GM21360 (cell line): Measurements from ENCODE around the gene NSUN6.
"Not testable (repeated sequence)": the region's sequence is repeated elsewhere in the genome, so short reads cannot be mapped to it uniquely, and the experiment has no call there.

Source experiments
- ATAC-seq: cut with Tn5 transposase; IDR thresholded peaks from one replicate; pipeline ENCODE4 v1.9.1; 2021; ENCODE audit warnings: mild to moderate bottlenecking, moderate library complexity; ENCODE audit not compliant: unreplicated experiment

The NSUN6 gene

DNA sequence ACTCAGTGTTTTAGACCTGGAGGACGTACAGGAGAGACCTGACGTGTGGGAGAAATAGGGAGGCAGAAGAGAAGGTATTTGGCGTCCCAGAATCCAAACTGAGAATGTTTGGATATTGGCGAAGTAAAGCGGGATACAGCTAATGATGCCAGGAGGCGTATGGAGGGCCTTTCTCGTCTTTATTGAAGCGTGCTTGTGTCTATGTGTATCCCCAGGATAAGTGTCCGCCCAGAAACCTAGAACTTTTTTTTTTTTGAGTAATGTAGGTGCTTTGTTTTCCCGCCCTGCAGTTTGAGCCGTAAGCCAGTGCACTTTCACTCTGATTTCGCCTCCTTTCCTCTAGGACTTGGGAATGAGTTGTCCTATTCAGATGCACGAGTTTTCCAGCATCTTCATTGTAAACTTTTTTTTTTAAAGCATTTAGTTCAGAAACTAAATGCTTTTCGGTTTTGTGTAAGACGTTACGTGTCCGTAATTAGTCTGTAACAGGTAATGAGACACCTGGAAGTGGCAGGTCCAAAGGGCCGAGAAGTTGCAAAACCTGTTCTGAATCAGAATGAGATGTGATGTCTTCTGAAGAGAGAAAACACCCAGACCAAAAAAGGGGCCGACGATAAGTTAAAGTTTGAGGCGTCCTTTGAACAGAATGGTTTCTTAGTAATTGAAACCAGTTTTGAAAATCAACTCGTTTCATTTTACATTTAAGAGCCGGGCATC, 8.6 kb upstream of the NSUN6 start:
- ATAC-seq = peak; percentile 21

- ATAC-seq = peak; percentile 87
Measured at GRCh38 chr10:18659125-18659818, 7.9 kb upstream of the NSUN6 start, which contains the start of gene ARL5B. ARL5B (plus strand) TSS chr10:18659431; CDS start chr10:18659638, 207 bp downstream.

DNA sequence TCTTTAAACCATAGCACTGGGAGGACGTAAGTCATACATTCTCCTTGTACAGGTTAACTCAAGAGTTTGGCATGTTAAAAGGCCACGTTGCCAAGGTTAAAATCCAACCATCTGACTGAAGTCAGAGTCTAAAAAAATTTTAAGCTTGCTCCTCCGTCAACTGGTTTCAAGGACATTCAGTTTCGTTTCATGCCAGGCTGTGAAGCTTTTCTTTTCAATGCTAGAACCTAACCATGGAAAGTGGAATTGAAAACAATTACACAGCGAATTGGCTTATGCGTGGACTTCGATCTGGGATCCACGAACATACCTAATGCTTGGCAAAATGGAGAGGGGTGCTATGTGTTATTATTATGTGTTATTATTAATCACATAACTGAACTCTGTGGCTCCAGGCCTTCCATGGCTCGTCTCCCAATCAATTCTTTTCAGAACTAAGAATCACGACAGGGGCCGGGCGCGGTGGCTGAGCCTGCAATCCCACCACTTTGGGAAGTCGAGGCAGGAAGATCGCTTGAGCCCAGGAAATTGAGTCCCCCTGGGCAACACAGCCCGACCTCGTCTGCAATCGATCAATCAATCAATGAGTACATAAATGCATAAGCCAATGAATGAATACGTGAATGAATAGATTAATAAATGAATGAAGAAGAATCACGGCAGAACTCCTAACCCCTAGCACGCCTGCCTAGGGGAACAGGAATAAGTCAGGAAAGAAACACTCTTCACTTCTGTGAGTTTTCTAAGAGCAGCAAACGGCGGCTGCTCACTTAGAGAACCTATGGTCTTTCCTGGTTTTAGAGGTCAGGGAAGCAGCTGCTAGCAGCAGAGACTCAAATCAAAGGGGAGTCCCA, 7.1 kb upstream of the NSUN6 start:
- ATAC-seq = peak; percentile 1

DNA sequence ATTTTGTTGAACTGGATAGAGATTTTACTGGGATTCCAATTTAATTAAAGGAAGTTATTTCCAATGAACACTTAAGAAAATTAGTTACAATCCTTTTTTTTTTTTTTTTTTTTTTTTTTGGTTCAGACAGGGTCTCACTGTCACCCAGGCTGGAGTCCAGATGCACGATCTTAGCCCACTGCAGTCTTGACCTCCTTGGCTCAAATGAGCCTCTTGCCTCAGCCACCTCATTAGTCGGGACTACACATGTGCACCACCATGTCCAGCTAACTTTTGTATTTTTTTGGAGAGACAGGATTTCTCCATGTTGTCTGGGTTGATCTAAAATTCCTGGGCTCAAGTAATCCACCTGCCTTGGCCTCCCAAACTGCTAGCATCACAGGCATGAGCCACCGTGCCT, 5.3 kb upstream of the NSUN6 start:
- no peak for ATAC-seq

- ATAC-seq = no peak
Measured at GRCh38 chr10:18653112-18653511, 1.7 kb upstream of the NSUN6 start.

DNA sequence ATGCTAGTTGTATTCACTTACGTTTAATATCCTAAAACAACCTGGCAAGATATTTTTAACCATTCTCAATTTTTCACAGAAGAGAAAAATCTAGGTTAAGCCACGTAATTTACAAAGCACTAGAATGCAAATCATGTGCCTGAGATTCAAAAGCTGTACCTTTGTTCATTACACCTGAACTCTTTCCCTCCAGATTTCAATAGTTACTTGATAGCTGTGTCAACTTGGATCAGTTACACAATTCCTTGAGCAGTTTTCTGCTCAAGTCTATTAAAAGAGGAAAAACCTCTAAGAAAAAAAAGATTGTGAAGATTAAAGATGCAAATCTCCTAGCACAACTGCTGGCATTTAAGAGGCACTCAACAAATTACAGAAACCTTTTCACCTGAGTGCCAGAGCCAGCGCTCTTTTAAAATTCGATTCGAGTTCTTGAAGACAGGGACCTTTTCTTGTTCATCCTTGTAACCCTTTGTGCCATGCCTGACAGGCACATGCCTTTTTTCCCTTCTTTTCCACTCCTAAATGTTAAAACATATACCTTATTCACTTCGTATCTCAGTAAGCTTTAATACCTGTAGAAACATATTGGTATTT, 886 bp downstream of the NSUN6 start:
- ATAC-seq = no peak

- no peak for ATAC-seq
Measured at GRCh38 chr10:18649364-18649959, 1.9 kb downstream of the NSUN6 start.

DNA sequence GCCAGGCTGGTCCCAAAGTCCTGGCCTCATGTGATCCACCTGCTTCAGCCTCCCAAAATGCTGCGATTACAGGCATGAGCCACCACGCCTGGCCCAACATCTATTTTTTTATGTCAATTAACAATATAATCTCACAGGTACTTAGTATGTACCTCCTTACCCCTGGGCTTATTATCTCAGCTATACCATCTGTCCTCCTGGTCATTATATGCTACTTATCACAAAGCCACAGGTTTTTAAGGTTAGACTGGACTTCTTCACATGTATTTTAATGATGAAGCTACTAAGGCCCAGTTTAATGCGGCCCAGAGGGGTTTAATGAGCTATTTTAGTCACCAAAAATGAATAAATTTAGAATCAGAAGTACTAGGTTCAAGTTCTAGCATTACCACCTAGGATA, 3.4 kb downstream of the NSUN6 start:
- ATAC-seq = no peak

DNA sequence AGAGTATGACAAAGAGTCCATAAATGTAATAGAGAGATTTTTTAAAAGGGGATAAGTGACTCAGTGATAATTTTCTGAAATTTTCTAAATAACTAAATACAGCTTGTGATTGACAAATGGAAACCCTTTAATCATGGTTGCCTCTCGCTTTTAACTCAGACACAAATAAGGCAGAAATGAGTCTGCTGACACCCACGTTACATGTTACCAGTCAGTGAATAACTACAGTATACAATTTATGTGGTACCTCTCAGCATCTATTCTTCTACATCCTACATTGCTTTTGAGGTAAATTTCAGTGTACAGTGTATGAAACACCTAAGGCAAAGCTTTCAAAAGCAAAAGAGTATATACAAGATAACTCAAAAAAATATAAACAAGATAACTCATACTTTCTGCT, 4.2 kb downstream of the NSUN6 start:
- ATAC-seq = no peak

DNA sequence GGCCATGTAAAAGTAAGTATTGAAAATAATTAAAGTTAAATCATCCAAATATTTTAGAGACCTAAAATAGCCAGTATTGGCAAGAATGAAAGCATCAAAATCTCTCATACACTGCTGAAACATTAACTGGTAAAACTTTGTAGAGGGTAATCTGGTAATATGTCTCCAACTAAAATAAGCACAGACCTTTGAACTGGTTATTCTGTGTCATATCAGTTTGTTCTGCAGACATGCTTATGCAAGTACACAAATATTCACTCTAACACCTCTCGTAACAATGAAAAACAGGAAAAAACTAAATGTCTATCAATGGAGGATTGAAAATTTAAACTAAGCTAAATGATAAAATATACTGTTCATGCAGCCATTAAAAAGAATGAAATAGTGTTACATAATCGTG, 11.7 kb downstream of the NSUN6 start:
- ATAC-seq = not testable (repeated sequence)

DNA sequence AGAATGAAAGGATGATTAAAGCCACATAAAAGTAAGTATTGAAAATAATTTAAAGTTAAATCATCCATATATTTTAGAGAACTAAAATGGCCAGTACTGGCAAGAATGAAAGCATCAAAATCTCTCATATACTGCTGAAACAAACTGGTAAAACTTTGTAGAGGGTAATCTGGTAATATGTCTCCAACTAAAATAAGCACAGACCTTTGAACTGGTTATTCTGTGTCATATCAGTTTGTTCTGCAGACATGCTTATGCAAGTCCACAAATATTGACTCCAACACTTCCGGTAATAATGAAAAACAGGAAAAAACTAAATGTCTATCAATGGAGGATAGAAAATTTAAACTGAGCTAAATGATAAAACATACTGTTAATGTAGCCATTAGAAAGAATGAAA, 14.0 kb downstream of the NSUN6 start:
- ATAC-seq = not testable (repeated sequence)

DNA sequence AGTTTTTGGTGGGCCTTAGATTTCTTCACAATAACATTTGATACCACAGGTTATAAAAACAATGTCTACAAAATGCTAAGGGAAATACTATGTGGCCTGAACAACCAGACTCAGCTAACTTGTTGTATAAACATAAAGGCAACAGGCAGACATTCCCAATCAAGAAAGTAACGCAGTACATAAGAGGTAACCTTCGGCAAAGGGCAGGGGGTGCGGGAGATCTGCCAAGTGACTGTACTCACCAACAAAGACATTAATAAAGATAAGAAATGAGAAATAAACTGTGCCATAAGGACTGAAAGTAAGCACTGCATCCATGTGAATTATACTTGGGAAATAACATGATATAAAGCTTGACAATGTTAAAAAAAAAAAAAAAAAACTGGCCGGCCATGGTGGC, 15.4 kb downstream of the NSUN6 start:
- ATAC-seq = no peak

DNA sequence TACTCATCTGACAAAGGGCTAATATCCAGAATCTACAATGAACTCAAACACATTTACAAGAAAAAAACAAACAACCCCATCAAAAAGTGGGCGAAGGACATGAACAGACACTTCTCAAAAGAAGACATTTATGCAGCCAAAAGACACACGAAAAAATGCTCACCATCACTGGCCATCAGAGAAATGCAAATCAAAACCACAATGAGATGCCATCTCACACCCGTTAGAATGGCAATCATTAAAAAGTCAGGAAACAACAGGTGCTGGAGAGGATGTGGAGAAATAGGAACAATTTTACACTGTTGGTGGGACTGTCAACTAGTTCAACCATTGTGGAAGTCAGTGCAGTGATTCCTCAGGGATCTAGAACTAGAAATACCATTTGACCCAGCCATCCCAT, 18.9 kb downstream of the NSUN6 start:
- not testable (repeated sequence) for ATAC-seq

DNA sequence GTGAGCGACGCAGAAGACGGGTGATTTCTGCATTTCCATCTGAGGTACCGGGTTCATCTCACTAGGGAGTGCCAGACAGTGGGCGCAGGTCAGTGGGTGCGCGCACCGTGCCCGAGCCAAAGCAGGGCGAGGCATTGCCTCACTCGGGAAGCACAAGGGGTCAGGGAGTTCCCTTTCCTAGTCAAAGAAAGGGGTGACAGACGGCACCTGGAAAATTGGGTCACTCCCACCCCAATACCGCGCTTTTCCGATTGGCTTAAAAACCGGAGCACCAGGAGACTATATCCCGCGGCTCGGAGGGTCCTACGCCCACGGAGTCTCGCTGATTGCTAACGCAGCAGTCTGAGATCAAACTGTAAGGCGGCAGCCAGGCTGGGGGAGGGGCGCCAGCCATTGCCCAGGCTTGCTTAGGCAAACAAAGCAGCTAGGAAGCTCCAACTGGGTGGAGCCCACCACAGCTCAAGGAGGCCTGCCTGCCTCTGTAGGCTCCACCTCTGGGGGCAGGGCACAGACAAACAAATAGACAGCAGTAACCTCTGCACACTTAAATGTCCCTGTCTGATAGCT, 23.9 kb downstream of the NSUN6 start:
- not testable (repeated sequence) for ATAC-seq

- no peak for ATAC-seq
Measured at GRCh38 chr10:18625886-18626285, 25.5 kb downstream of the NSUN6 start.

DNA sequence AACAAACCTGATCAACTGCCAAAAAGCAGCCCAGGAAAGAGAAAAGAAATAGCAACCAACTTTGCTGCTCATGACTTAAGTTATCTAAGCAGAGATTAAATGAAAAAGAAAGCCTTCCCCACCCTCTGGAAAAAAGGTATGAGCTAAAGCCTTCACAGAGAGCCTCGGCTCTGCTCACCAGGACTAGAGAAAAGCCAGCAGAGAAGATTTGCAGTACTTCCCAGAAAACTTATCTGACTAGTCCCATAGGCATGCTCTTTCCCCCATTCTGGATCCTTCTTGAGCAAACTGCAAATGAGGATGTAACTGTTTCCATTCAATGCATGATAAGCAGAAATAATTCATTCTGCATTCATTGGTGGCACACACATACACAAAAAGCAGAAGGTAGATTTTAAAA, 27.7 kb downstream of the NSUN6 start:
- not testable (repeated sequence) for ATAC-seq

- ATAC-seq = no peak
Measured at GRCh38 chr10:18620856-18621255, 30.5 kb downstream of the NSUN6 start.

GRCh38 chr10:18619016-18619415, 32.4 kb downstream of the NSUN6 start:
- ATAC-seq = no peak

GRCh38 chr10:18616337-18616736, 35.0 kb downstream of the NSUN6 start:
- ATAC-seq = no peak

- no peak for ATAC-seq
Measured at GRCh38 chr10:18615618-18616017, 35.8 kb downstream of the NSUN6 start.
